ENCODE results near the gene CNN1.

DNA sequence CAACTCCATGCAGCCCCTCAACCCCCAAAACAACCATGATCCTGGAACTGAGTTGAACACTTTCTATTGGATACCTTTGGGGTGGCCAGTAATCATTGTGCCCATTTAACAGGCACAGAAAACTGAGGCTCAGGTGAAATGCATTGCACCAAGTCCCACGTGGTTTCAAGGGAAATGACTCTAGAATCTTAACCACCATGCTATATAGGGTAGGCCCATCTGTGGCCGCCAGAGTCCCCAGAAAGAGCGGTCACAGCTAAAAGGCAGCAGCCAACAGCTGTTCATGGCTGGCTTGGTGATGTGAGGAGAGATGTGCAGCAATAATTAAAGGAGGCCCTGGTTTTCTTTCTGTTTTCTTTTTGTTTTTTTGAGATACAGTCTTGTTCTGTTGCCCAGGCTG is 2.6 kb downstream of the CNN1 start:
- no peak for TF ChIP-seq TCF7 (IDR thresholded peaks at IDR 0.05; ENCODE audit: borderline replicate concordance)
- TF ChIP-seq NR4A1 (CRISPR knock-in tag; IDR thresholded peaks at IDR 0.05) = no peak
- TF ChIP-seq NR4A1 (tag; IDR thresholded peaks at IDR 0.05) = no peak
- no peak for TF ChIP-seq POLR3A (IDR thresholded peaks at IDR 0.05; ENCODE audit: borderline replicate concordance, extremely low read depth, insufficient read depth, insufficient read length)
- no peak for TF ChIP-seq POLR2A (conservative IDR thresholded peaks at IDR 0.05)
- TF ChIP-seq EWSR1 (IDR thresholded peaks at IDR 0.05; ENCODE audit: borderline replicate concordance, low read depth, partially characterized antibody) = no peak
- no peak for TF ChIP-seq CXXC5 (CRISPR knock-in tag; IDR thresholded peaks at IDR 0.05)
- no peak for TF ChIP-seq RBM15 (IDR thresholded peaks at IDR 0.05; ENCODE audit: insufficient read depth, low read length)
- TF ChIP-seq BRCA1 (IDR thresholded peaks at IDR 0.05) = no peak
- TF ChIP-seq BRCA1 (CRISPR knock-in tag; IDR thresholded peaks at IDR 0.05) = no peak
- no peak for TF ChIP-seq CREB1 (IDR thresholded peaks at IDR 0.05)
- no peak for TF ChIP-seq CREB1 (CRISPR knock-in tag; IDR thresholded peaks at IDR 0.05)
- no peak for TF ChIP-seq ZFP1 (CRISPR knock-in tag; IDR thresholded peaks at IDR 0.05)
